DMS153 treated with DMSO at 0.1 percent for 48 hours (cell line): ENCODE results near the gene MBD6.

Experiments used
- DNase-seq: peaks from one replicate; lab custom pipeline; 2025; ENCODE audit not compliant: unreplicated experiment; lab: John Stamatoyannopoulos, UW

The MBD6 gene, protein sequence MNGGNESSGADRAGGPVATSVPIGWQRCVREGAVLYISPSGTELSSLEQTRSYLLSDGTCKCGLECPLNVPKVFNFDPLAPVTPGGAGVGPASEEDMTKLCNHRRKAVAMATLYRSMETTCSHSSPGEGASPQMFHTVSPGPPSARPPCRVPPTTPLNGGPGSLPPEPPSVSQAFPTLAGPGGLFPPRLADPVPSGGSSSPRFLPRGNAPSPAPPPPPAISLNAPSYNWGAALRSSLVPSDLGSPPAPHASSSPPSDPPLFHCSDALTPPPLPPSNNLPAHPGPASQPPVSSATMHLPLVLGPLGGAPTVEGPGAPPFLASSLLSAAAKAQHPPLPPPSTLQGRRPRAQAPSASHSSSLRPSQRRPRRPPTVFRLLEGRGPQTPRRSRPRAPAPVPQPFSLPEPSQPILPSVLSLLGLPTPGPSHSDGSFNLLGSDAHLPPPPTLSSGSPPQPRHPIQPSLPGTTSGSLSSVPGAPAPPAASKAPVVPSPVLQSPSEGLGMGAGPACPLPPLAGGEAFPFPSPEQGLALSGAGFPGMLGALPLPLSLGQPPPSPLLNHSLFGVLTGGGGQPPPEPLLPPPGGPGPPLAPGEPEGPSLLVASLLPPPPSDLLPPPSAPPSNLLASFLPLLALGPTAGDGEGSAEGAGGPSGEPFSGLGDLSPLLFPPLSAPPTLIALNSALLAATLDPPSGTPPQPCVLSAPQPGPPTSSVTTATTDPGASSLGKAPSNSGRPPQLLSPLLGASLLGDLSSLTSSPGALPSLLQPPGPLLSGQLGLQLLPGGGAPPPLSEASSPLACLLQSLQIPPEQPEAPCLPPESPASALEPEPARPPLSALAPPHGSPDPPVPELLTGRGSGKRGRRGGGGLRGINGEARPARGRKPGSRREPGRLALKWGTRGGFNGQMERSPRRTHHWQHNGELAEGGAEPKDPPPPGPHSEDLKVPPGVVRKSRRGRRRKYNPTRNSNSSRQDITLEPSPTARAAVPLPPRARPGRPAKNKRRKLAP

DNA sequence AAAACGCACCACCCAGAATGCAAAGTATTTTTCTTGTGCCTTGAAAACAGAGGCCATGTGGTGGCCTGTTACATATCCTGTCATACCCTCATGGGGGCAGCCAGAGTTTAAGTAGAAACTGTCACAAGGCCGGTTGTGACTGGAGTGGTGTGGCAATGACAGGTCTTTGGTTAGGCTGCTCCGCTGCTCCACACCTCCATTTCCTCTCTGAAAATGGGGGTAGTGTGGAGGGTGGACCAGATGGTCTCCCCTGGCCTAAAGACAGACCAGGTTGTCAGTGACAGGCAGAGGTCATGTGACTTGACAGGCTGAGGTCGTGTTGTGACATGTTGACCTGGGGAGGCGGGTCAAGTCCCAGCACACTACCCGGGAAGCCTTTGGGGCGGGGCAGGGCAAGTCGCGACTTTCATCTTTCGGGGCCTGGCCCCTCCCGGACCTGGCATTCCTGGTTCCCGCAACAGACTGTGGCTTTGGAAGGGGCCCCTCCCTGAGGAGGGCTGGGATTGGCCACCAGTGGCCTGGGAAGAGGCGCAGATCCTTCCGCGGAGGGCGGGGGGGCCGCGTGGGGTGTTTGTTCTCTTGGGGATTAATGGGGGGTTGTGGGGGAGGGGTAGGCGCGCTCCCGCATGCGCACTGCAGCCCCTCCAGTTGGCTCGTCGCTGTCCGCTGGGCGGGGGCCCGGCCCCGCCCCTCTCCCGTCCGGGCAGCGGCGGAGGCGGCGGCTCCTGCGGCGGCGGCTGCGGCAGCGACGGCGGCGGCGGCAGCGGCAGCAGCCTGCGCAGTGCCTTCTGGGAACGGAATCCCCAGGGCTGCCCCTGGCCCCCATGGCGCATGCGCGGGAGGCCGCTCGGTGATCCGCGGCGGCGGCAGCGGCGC lies at the start of gene MBD6:
TSS of gene MBD6 (plus strand) at position 814 of the 876 bp plus-strand sequence. CDS start 1,480 bp downstream, outside the sequence.
- peak; percentile 80 for DNase-seq

DNA sequence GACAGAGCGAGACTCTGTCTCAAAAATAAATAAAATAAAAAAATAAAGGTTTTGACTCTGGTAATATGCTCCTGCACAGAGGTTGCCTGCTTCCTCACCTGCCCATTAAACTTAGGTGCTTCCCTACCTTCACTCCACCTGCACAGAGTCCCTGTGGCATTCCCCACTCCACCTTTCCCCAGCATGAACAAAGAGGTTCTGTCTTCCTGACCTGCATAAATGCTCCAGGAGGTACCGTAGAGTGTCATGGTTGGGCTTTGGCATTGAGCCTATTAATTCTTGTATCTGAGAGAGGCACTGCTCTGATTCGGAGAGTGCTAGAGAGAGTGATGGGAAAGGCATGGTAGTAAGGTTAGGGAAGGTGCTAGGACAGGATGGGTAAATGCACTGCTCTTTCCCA lies 49.2 kb upstream of the MBD6 start:
- no peak for DNase-seq

DNA sequence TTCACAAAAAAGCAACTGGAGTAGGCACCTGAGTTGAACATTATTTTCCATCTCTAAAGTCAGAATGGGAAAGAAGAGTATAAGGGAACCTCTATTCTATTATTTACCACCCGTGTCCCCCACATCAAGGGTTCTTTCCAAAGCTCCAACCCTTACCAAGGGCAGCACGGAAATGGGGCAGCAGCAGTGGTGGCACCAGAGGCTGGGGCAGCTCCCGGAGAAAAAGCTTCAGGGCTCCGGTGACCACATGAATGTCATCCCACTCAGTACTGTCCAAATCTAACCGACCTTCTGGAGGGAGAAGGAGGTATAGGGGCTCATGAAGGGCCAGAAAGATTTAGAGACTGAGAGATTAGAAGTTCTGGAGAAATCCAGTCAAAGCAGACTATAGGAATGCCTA lies 48.7 kb upstream of the MBD6 start:
- DNase-seq: no peak

DNA sequence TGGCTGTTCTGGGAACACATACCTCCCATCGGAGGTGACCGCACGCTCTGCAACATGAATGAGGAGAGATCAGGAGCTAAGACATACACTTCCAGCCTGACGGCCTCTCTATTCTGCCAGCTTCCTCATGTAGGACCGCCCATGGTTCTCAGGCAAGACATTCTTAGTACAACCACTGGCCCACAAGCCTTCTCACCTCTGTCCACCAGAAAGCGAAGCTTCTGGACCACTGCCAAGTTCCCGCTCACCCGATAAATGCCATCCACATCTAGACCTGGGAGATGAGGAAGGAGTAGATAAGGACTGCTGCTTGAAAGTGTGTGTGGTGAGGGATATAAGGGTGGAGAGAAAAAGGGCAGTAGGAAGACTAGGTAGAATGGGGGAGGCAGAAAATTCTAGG lies 48.2 kb upstream of the MBD6 start:
- DNase-seq: no peak

DNA sequence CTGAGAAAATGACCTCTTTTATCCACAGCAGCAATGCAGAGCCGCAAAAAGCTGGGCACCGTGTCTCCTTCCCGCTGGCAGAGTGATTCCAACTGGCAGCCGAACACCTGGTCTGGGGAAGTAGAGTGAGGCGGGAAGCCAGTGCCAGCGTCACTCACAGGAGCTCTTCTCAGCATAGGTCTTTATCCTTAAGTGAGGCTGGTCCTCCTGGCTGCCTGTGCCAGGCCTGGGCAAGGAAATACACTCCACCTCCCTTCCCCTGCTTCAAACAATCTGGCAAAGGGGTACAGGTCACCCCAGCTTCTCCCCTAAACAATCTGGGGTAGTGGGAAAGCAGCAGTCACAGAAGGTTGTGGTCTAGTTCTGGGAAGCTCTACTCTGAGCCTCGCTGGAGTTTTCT lies 47.8 kb upstream of the MBD6 start:
- no peak for DNase-seq

DNA sequence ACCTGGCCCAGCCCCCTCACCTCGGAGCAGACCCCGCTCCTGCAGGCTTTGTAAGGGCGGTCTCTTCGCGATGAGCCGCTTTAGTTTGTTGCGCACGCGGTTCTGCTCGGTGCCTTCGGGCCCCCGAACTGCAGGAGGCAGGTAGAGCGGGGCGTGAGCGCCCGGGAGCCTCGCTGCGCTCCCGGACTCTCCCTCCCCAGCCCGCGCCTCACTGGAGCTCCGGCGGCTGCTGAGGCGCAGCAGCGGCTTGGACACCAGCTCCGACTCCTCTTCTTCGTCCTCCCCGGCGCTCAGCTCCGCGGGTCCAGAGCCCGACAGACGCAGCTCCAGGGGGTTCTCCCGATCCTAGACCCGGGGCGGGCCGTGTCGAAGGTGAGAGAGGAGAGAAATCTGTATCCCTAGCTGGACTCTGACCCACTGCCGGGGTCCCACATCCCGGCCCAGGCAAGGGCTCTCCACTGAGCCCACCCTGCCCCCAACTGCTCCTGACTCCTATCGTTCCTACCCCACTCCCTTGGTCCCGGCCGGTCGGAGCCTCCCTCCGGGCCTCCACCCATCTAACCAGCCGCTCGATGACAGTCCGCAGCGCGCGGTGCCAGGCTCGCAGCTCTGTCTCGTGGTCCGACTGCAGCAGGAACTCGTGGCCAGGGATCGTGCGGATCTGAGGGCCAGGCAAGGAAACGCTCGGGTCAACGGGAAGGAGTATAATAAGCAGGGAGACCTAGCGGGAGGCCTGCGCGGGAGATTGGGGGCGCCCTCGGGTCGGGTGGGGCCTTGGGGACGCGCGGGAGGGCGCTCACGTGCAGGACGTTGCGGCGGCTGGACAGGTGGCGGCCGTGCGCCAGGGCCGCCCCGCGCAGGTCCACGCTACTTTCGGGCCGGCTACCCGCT lies 47.1 kb upstream of the MBD6 start:
- no peak for DNase-seq

DNA sequence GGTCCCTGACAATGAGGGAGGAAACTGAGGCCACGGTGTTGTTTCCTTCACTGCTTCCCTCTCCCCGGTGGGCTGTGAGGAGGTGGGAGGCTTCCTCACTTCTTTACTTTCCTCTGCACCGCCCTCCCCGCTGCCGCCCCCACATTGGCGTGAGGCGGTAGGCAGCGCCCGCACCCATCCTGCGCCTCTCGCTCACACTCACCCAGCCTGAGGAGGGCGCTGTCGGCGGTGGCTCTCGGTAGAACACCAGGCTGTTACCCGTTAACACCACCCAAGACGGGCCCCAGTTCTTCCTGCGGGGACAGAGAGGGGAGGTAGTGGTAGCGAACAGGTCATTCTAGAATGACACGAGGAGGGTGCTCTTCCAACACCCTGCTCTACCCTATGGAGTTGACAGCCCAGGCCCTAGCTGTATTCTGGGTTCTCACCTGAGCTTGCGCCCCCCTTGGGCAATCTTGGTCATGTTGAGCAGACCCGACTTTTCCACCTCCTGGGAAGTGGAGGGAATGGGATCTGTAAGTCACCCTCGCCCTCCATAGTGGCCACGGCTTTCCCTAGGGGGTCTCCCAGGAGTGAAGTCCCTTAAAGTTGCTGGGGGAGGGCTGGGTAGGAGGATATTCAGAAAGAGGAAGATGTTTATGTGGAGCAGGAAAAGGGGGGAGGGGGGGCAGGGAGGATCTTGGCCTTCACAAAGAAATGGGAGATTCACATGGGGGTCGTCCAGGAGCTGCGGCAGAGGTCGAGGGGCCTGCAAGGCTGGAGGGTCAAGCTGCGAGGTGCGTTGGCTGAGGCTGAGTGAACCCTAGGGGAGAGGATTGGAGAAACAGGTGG lies 46.2 kb upstream of the MBD6 start:
- DNase-seq: no peak

DNA sequence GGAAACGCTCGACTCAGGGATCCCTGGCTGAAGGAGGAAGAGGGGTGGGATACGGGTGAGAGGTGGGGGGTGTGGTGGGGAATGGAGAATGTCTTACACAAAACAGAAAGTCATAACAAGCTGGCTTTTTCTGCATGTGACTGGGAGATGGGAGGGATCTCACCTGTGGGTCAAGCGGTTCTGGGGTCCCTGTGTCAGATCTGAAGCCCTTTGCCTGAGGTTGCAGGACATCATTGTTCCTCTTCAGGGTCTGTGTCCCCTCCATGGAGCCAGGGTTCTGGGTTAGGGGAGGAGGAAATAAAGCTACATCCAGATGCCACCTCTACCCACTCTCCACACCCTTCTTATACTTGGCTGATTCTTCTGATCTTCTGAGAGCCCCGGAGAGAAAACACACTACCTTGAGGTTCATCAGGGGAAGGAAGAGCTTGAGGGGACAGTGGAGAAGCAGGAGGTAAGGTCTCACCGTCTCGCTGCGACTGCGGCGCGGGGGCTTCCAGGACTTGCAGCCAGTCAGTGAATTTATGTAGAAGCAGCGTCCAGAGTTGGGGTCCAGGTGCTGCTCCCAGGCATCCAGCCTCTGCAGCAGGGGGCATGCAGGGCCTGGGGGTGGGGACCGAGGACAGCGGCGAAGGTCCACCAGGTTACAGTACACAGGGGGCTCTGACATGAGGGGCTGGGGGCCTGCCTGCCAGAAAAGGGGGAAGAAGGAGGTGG lies 45.5 kb upstream of the MBD6 start:
- no peak for DNase-seq

DNA sequence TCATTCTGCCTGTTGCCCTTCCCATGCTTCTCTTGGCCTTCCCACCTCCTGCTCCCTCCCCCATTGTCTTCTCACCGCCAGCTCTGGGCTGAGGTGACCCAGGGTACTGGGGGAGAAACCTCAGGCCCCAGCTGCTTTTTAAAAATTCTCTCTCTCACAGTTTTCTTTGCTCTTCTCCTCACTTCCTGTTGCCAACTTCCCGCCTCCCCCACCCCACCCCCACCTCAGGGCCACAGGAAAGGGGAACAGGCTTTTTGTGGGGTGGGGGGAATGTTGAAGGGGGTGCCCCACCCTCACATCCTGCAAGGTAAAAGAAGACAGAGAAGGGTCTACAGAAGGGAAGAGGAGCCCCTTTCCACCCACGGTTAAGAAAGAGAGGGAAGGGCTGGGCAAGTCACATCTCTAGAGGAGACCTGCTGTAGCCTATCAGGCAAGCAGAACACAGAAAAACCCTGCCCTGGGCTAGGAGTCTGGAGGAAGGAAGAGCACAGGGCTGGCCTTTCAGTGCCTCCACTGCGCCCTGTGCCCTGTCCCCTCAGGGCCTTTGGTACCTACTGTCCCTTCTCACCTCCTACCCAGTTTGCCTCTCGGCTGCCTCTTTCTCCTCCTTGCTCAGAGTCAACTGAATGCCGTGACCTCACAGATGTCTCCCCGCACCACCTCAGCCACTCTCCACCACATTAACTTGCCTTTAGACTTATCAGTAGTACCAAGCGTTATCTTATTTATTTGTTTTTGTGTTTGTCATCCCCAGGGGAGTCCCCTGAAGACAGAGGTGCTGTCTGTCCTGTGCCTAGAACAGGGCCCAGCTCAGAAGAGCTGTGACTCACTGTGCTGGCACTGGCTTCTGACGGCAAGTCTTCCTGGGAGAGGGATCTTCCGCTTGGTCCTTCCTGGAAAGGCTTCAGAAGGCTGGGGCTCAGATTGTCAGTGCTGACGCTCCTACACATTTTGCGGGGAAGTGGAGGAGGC lies 44.6 kb upstream of the MBD6 start:
- DNase-seq: no peak

DNA sequence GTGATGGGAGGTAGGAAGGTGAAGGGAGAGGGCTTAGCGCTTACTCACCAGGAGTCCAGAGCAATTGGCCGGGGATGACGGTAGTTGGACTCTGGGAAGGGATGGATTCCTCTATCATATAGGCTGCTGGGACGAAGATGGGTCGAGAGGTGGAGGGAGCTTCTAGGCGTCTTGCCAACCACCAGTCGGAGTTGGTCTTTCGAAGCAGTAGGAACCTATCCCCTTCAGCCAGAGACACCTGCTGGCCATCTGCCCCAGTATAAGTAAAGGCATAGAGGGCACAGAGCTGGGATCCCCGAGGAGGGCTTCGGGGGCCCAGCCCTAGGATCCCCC lies 43.6 kb upstream of the MBD6 start:
- DNase-seq: no peak

DNA sequence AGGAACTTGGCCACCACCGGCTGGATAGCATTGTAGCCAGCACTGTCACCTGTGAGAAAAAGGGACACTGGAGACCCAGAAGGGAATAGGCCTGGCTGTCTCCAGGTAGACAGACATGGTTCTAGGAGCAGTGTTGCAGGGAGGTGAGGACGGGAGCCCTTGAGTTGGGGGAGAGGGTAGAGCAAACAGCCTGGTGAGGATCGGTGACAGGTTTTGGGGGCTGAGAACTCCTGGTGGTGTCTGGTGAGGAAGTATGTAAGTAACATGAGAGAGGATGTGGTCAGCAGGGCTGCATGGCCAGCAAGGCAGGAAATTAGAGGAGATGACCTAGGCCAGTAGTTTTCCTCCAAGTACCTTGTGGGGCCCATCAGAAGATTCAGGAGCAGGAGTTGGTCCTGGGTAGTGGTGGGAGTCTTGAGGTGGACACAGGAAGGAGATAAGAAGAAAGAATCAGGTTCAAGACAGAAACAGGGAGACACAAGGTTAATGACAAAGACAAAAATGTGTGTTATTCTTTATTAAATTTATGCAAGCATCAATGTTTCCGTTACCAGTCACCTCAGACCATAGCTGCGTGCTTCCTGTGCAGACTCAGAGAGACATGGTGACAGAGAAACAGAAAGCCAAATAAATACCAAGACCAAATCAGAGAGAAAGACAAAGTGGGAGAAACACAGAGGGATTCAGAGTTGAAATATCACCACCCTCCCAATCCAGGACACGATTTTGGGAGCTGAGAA lies 43.1 kb upstream of the MBD6 start, which contains the start of gene ARHGAP9:
TSS of gene ARHGAP9 (minus strand) at position 491 of the 740 bp plus-strand sequence. CDS start at position 31, 460 bp downstream.
- DNase-seq: no peak

DNA sequence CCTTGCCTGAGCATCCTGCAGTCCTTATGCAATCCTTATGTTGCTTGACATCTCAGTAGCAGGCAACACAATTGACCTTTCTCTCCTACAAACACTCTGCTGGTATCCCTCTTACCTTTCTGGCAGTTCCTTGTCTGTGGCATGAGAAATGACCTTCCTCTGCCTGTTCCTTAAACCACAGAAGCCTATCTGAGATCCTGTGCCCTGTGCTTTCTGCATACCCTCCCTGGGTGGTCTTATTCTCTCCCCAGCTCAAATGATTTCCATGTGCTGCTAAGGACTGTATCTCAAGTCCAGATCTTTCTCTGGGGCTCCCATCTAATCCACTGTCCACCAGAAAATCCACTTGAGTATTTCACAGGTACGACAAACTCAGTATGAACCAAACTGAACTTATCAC lies 41.0 kb upstream of the MBD6 start:
- no peak for DNase-seq

DNA sequence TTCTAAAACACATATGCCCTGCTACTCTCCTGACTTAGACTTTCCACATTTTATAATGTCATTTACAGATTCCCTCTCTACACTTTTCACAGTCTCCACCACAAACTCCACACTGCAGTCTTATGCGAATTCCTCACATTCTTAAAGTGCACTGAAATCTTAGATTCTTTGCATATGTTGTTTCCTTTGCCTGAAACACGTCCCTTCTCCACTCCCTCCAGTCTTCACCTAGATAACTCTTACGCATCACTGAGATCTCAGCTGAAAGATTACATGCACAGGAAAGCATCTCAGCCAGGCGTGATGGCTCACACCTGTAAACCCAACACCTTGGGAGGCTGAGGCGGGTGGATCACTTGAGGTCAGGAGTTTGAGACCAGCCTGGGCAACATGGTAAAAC lies 39.2 kb upstream of the MBD6 start:
- no peak for DNase-seq

DNA sequence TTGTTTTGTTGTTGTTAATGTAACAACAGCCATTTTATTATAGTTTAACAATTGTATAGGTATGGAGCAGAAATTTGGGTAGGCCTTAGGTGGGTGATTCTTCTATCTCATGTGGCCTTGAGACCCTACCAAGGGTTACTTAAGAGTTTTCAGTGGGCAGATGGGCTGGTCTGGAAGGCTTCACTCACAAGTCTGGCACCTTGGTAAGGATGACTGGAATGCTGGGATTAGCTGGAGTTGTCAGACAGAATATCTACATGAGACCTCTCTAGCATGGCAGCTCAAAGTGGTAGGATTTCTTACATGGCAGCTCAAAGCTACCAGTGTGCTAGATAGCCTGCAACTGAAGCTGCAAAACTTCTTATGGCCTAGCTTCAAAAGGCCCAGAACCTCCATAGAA lies 36.9 kb upstream of the MBD6 start:
- DNase-seq: no peak

DNA sequence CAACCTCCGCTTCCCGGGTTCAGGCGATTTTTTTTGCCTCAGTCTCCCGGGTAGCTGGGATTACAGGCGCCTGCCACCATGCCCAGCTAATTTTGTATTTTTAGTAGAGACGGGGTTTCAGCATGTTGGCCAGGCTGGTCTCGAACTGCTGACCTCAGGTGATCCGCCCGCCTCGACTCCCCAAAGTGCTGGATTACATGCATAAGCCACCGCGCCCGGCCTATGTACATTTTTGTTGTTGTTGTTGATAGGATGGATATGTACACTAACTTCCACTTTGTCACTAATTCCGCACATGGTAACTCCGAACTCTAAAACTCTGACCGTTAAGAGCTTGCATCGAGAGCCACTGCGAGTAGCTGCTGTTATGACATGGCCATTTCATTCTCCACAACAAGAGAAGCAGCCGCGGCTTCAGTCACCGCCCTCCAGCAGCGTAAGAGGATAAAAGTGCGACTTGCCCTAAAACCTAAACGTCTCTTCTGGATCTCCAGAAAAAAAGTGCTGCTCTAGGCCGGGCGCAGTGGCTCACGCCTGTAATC lies 35.5 kb upstream of the MBD6 start:
- no peak for DNase-seq
